Esophagus squamous epithelium (tissue), 4 donors: ENCODE data around the gene LDB2.

Source experiments
- POLR2A ChIP-seq, 4 donors: fragments of 450-650 bp; IDR thresholded peaks; one replicate each; pipeline ENCODE4 v1.6.1; 2017; ENCODE audit warnings: antibody characterized with exemption in 4 of 4, mild to moderate bottlenecking in 4 of 4, moderate library complexity in 3 of 4
- TF ChIP-seq, protein P1 (sequence below), 6 experiments: fragments of 450-650 bp in 4 of 6; fragments of 200-600 bp in 2 of 6; sonication (generic) in 2 of 6; IDR thresholded peaks; one replicate each; pipeline ENCODE4 v1.5.1; 2016 to 2019; ENCODE audit warnings: antibody characterized with exemption in 6 of 6, mild to moderate bottlenecking in 4 of 6, moderate library complexity in 4 of 6

DNA sequence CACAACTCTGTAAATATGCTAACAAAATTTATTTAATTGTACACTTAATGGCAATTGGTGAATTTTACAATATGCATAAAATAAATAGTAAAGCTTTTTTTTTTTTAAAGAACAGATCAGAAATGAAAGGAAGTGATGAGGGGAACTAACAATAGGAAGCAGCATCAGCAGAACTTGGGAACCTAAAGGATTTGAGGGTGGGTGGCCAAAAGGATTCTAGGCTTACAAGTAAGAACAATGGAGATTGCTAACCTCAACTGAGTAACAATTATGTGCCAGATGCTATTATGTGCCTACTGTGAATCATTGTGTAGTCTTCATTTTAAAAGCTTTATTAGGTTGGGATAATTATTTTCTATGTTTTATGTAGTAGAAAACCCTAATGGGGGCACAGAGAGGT is 185.2 kb downstream of the LDB2 start:
- TF ChIP-seq, protein P1, sequence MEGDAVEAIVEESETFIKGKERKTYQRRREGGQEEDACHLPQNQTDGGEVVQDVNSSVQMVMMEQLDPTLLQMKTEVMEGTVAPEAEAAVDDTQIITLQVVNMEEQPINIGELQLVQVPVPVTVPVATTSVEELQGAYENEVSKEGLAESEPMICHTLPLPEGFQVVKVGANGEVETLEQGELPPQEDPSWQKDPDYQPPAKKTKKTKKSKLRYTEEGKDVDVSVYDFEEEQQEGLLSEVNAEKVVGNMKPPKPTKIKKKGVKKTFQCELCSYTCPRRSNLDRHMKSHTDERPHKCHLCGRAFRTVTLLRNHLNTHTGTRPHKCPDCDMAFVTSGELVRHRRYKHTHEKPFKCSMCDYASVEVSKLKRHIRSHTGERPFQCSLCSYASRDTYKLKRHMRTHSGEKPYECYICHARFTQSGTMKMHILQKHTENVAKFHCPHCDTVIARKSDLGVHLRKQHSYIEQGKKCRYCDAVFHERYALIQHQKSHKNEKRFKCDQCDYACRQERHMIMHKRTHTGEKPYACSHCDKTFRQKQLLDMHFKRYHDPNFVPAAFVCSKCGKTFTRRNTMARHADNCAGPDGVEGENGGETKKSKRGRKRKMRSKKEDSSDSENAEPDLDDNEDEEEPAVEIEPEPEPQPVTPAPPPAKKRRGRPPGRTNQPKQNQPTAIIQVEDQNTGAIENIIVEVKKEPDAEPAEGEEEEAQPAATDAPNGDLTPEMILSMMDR (IDR thresholded peaks at IDR 0.05): no peak
- TF ChIP-seq POLR2A (IDR thresholded peaks at IDR 0.05): no peak
